RKO (cell line): ENCODE measurements around the gene POMP.
A peak's percentile ranks its signal among the peaks of the same experiment; 100 is the strongest.

Experiments
- DNase-seq: peaks from one replicate; pipeline ENCODE4 v3.0.0-alpha.2; 2016; ENCODE audit warnings: low spot score

The POMP gene

GRCh38 chr13:28658796-28659620, at the start of gene POMP:
TSS of gene POMP (plus strand) at chr13:28659130. CDS start at chr13:28659185, 55 bp downstream.
- DNase-seq, result peak; percentile 88

GRCh38 chr13:28609381-28609780, 49.5 kb upstream of the POMP start:
- no peak for DNase-seq

- no peak for DNase-seq
These were observed 49.0 kb upstream of the POMP start for GRCh38 chr13:28609926-28610325.

- DNase-seq, result no peak
These were observed 47.9 kb upstream of the POMP start for GRCh38 chr13:28610996-28611395.

GRCh38 chr13:28611654-28612131, 47.2 kb upstream of the POMP start:
- no peak for DNase-seq

- DNase-seq, result no peak
These were observed 45.4 kb upstream of the POMP start for GRCh38 chr13:28613562-28613961.

- no peak for DNase-seq
These were observed 42.9 kb upstream of the POMP start for GRCh38 chr13:28615916-28616446.

- DNase-seq, result no peak
These were observed 40.5 kb upstream of the POMP start for GRCh38 chr13:28618230-28618994.

GRCh38 chr13:28620011-28620830, 38.7 kb upstream of the POMP start:
- no peak for DNase-seq

GRCh38 chr13:28621449-28621848, 37.5 kb upstream of the POMP start:
- DNase-seq, result no peak

GRCh38 chr13:28622286-28622685, 36.6 kb upstream of the POMP start:
- no peak for DNase-seq

- DNase-seq, result no peak
These were observed 34.9 kb upstream of the POMP start for GRCh38 chr13:28623782-28624706.

- no peak for DNase-seq
These were observed 34.1 kb upstream of the POMP start for GRCh38 chr13:28624707-28625432.

- no peak for DNase-seq
These were observed 32.7 kb upstream of the POMP start for GRCh38 chr13:28626266-28626665.

GRCh38 chr13:28628241-28628640, 30.7 kb upstream of the POMP start:
- no peak for DNase-seq

GRCh38 chr13:28630869-28631268, 28.1 kb upstream of the POMP start:
- DNase-seq, result no peak

GRCh38 chr13:28631801-28632200, 27.1 kb upstream of the POMP start:
- no peak for DNase-seq

GRCh38 chr13:28636069-28636468, 22.9 kb upstream of the POMP start:
- no peak for DNase-seq

GRCh38 chr13:28636677-28637317, 22.1 kb upstream of the POMP start:
- DNase-seq, result peak; percentile 59
